Colonic mucosa (tissue), 4 donors: ENCODE measurements around the gene MMP12. TPM values are rescaled to one million over a fixed set of nuclear protein-coding genes. Genes with fewer than 3 reads are reported as not detected.

Experiments used
- DNase-seq: peaks from one replicate; pipeline ENCODE4 v3.0.0-alpha.2; 2020
- H3K27ac ChIP-seq: fragments of 200-600 bp; one replicate; pipeline ENCODE4 v1.8.0; 2021
- H3K27me3 ChIP-seq: fragments of 200-600 bp; one replicate; pipeline ENCODE4 v1.8.0; 2021
- H3K36me3 ChIP-seq: fragments of 200-600 bp; one replicate; pipeline ENCODE4 v1.8.0; 2021
- H3K4me1 ChIP-seq: fragments of 200-600 bp; one replicate; pipeline ENCODE4 v1.8.0; 2021; ENCODE audit warnings: mild to moderate bottlenecking
- H3K4me3 ChIP-seq: fragments of 200-600 bp; one replicate; pipeline ENCODE4 v1.8.0; 2021
- H3K9ac ChIP-seq, 2 donors: one replicate each; pipeline ENCODE4 v1.7.0; 2013; ENCODE audit warnings: control low read depth in 2 of 2, low read depth in 2 of 2, low read length in 2 of 2
- H3K9me3 ChIP-seq: fragments of 200-600 bp; one replicate; pipeline ENCODE4 v1.8.0; 2021
- CTCF ChIP-seq: fragments of 200-600 bp; IDR thresholded peaks from one replicate; pipeline ENCODE4 v1.8.0; 2022; ENCODE audit warnings: antibody characterized with exemption, mild to moderate bottlenecking
- intact Hi-C: fragments of 100-400 bp; cut with DNase I; formaldehyde crosslinking; loops from one replicate; pipeline ENCODE4 v1.14.1; 2022
- total RNA-seq, 2 donors: library from RNA; stranded (reverse); fragmentation: NEBNext Ultra II Directional in 1 of 2; extraction: Animal tissue kit (Norgen Biotek cat#: 25700) in 1 of 2; gene quantifications; one replicate each; pipeline ENCODE4 v1.2.1, GENCODE V29; 2021
- donor health status: healthy.
- donor health status: DM: no; HTN: no; CAD: no.
- donor health status: DM: no; HTN: no; CAD: no.

MMP12 gene
- 10 to 100 TPM in 1 of 2 donors, 1 to 10 TPM in 1; 2.3 to 11.7 TPM for total RNA-seq

GRCh38 chr11:102874852-102875251 lies at the start of gene MMP12:
Gene MMP12 (minus strand): TSS chr11:102874982. CDS start chr11:102874937, 45 bp downstream.
- Histone ChIP-seq H3K9me3 (no peaks in the 10 kb centered on the region), H3K4me3 (no peak within 1 kb of the TSS), H3K27me3 (no peaks in the 10 kb centered on the region), H3K36me3 (no peaks in the 10 kb centered on the region), H3K4me1 (no peaks in the 10 kb centered on the region), H3K9ac (no peak within 1 kb of the TSS), H3K27ac (no peak within 1 kb of the TSS)
- DNase-seq = no peak
- intact Hi-C loops = no loop called here
- no peak for TF ChIP-seq CTCF

GRCh38 chr11:102921587-102922220 lies 46.9 kb upstream of the MMP12 start:
- intact Hi-C loops = no loop called here
- Histone ChIP-seq H3K4me3 (no peak overlapping the region), H3K27ac (no peak overlapping the region), H3K27me3 (no peaks in the 10 kb centered on the region), H3K9ac (no peak overlapping the region), H3K9me3 (no peaks in the 10 kb centered on the region), H3K36me3 (no peaks in the 10 kb centered on the region), H3K4me1 (no peaks in the 10 kb centered on the region)
- no peak for DNase-seq
- no peak for TF ChIP-seq CTCF

GRCh38 chr11:102920118-102920684 lies 45.4 kb upstream of the MMP12 start:
- intact Hi-C loops = no loop called here
- H3K9ac ChIP-seq = no peak overlapping the region
- no peak for DNase-seq
- no peak overlapping the region for H3K4me3 ChIP-seq
- H3K27me3 ChIP-seq = no peaks in the 10 kb centered on the region
- TF ChIP-seq CTCF = no peak
- H3K4me1 ChIP-seq = no peaks in the 10 kb centered on the region
- H3K27ac ChIP-seq = no peak overlapping the region
- no peaks in the 10 kb centered on the region for H3K36me3 ChIP-seq
- H3K9me3 ChIP-seq = no peaks in the 10 kb centered on the region

GRCh38 chr11:102915044-102915375 lies 40.2 kb upstream of the MMP12 start:
- Histone ChIP-seq H3K9me3 (no peaks in the 10 kb centered on the region), H3K27me3 (no peaks in the 10 kb centered on the region), H3K36me3 (no peaks in the 10 kb centered on the region), H3K9ac (no peak overlapping the region), H3K27ac (no peak overlapping the region), H3K4me3 (no peak overlapping the region), H3K4me1 (no peaks in the 10 kb centered on the region)
- intact Hi-C loops = no loop called here
- no peak for DNase-seq
- no peak for TF ChIP-seq CTCF

GRCh38 chr11:102914238-102915043 lies 39.7 kb upstream of the MMP12 start:
- Histone ChIP-seq H3K9me3 (no peaks in the 10 kb centered on the region), H3K36me3 (no peaks in the 10 kb centered on the region), H3K27me3 (no peaks in the 10 kb centered on the region), H3K4me1 (no peaks in the 10 kb centered on the region), H3K9ac (no peak overlapping the region), H3K4me3 (no peak overlapping the region), H3K27ac (no peak overlapping the region)
- peak; percentile 36 for DNase-seq
- intact Hi-C loops = no loop called here
- peak; percentile 47 for TF ChIP-seq CTCF
